A549 treated with AZD9567 at 1 μM for 4 hours (cell line): ENCODE measurements around the gene SLC25A42. TPM values are rescaled to one million over a fixed set of nuclear protein-coding genes. Genes with fewer than 3 reads are reported as not detected.

Source experiments
- total RNA-seq: library from RNA; stranded (reverse); fragments of 200-300 nt; extraction: Qiagen RNA extraction; gene quantifications from 5 replicates; pipeline ENCODE4 v1.2.3, GENCODE V29; 2022; ENCODE audit not compliant: insufficient read depth

Gene SLC25A42, protein sequence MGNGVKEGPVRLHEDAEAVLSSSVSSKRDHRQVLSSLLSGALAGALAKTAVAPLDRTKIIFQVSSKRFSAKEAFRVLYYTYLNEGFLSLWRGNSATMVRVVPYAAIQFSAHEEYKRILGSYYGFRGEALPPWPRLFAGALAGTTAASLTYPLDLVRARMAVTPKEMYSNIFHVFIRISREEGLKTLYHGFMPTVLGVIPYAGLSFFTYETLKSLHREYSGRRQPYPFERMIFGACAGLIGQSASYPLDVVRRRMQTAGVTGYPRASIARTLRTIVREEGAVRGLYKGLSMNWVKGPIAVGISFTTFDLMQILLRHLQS
- 0.85 to 1.3 TPM (median 1.1 TPM) in 4 of 5 replicates, not detected in the other for total RNA-seq

DNA sequence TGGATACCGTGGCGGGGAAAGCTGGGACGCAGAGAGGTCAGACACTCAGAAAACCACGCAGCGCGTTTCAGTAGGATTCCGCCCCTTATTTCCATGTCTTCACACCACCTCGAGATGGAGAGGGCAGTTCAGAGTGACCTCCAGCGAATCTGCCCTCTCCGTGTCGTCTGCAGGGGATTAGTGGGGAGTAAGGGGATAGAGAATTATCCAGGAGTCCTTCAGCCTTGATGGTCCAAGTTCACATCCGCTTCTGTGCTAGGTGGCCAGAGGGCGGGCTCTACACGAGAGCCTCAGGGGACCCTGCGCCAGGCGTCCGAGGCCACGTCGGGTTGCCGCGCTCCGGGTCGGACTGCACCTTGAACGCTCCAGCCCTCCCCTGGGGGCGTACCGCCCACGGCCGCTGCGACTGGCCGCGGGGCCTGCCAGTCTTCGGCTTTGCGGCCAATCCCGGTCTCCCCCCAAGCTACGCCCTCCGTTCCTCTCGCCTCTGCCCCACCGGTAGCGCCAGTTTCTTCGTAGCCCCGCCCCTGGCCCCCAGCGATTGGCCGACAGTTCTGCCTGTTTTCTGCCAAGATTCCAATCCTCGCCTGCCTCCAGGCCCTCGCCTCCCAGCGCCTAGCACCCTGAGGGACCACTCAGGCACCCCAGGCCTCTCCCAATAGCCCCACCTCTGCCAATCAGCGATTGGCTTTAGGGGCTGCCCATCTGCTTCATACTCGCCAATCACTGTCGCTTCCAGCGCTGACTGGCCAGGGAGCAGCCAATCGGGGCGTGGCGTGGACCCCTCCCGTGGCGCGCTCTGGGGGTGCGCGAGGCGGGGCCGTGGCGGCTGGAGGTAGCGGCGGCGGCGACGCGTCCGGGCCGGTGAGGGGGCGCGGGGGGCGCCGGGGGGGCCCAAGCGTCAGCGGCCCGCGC, at the start of gene SLC25A42:
Gene SLC25A42, plus strand, starts transcription at position 812 of the 915 bp plus-strand sequence. CDS start 32,131 bp downstream, outside the sequence.

DNA sequence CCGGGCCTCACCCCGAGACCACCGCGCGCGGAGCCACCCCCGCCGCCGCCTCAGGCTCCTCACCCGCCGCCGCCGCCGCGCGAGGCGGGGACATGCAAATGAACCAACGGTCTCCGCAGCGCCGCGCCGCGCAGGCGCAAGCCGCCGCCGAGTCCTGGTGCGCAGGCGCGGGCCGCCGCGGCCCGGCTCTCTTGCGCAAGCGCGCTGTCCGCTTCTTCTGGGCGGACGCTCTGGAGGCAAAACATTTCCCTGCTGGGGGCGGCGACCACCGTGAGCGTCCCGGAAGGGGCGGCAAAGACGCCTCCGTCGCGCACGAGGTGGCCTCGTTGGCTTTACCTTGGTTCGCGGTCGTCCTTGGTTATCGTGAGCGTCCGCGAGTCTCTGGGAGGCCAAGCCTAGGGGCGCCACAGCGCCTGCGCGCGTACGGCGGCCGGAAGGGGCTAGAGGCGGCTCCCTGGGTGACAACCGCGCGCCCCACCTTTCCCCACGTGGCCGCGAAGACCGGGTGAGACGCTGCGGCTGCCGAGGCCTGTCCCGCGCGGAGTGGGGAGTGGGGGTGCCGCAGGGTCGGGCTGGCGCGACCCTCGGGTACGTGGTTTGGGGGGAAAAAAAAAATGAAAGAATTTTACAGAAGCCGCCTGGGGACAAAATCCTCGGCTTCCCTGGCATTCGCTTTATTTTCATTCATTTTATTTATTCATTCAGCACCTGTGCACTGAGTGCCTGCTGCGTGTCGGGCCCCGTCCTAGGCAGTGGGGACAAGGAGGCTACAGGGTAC, 30.2 kb upstream of the SLC25A42 start, which contains the start of the genes ARMC6 and SUGP2:
Gene ARMC6, plus strand, starts transcription at position 178 of the 778 bp plus-strand sequence. CDS start 607 bp downstream, outside the sequence.
Gene SUGP2, minus strand, starts transcription at position 92 of the 778 bp plus-strand sequence. CDS start 2,446 bp downstream, outside the sequence.

DNA sequence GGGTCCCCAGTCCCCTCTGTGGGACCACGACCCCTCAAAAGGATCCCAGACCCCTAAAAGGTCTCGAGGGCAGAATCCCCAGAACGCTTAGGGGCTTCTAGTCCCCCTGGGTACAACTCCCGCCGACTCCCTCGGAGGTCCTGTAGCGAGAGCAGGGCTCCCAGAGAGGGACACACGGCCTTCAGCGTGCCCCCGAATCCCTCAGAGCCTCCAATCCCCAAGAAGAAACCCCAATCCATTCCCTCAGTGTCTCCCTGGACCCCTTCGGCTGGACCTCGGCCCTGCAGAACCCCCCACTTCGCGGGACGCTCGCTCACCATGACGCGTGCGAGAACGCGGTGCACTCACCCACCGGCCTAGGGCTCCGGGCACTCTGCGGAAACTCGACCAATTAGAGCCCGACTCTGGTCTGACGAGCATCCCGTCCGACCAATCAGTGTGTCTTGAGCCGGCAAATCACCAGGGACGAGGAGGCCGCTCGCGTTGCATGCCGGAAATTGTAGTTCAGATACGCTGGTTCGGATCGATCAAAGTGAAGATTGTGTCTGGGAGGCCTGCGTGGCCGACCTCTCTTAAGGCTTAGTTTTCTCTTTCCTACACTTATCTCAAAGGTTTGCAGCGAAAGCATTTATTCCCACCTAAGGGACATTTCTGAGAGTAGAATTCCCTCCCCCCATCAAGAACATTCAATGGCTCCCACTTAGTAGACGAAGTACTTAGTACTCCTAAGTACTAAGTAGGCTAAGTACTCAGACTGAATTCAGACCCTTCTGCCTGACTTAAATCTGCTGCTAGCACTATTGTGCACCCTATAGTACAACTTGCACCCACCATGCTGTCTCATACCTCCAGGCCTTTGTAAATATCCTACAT, 74.6 kb downstream of the SLC25A42 start, which contains the start of gene TMEM161A:
Gene TMEM161A, minus strand, starts transcription at position 370 of the 873 bp plus-strand sequence. Its CDS starts 50 bp downstream, at position 320.

Other genes starting within 250 kb of the SLC25A42 start
- 34.4 to 44.3 TPM (median 42.9 TPM) in 5 replicates for gene UPF1, start 232.0 kb upstream of the SLC25A42 start, total RNA-seq
- 4.2 to 5.7 TPM (median 5.2 TPM) in 5 replicates for gene CERS1, start 167.8 kb upstream of the SLC25A42 start, total RNA-seq
- 126 to 170 TPM (median 165 TPM) in 5 replicates for gene COPE, start 144.6 kb upstream of the SLC25A42 start, total RNA-seq
- 32.3 to 51.2 TPM (median 45.0 TPM) in 5 replicates for gene DDX49, start 144.3 kb upstream of the SLC25A42 start, total RNA-seq
- gene HOMER3, start 122.8 kb upstream of the SLC25A42 start, total RNA-seq = 27.1 to 31.2 TPM (median 27.8 TPM) in 5 replicates
- gene SUGP2, start 30.5 kb upstream of the SLC25A42 start, total RNA-seq = 21.0 to 33.2 TPM (median 32.3 TPM) in 5 replicates
- 25.9 to 39.3 TPM (median 27.3 TPM) in 5 replicates for gene ARMC6, start 30.4 kb upstream of the SLC25A42 start, total RNA-seq
- gene TMEM161A, start 74.5 kb downstream of the SLC25A42 start, total RNA-seq = 23.6 to 26.8 TPM (median 24.6 TPM) in 5 replicates
- gene MEF2B, start 106.3 kb downstream of the SLC25A42 start, total RNA-seq = 0.64 to 1.1 TPM (median 0.80 TPM) in 4 of 5 replicates, not detected in the other
- gene BORCS8, start 128.2 kb downstream of the SLC25A42 start, total RNA-seq = 6.4 to 12.5 TPM (median 11.8 TPM) in 5 replicates
- gene RFXANK, start 128.3 kb downstream of the SLC25A42 start, total RNA-seq = 42.7 to 55.0 TPM (median 45.6 TPM) in 5 replicates
- 31.1 to 45.3 TPM (median 32.4 TPM) in 5 replicates for gene NR2C2AP, start 139.4 kb downstream of the SLC25A42 start, total RNA-seq
- 0.06 to 0.21 TPM (median 0.12 TPM) in 4 of 5 replicates, not detected in the other for gene NCAN, start 148.0 kb downstream of the SLC25A42 start, total RNA-seq
- gene TM6SF2, start 209.3 kb downstream of the SLC25A42 start, total RNA-seq = 0.33 to 0.83 TPM (median 0.70 TPM) in 4 of 5 replicates, not detected in the other